ENCODE data around the gene SPATA33. TPM values are rescaled to one million over a fixed set of nuclear protein-coding genes. Genes with fewer than 3 reads are reported as not detected.
"Not testable (repeated sequence)": the region's sequence is repeated elsewhere in the genome, so short reads cannot be mapped to it uniquely, and the experiment has no call there.

SPATA33 gene
- total and polyA plus RNA-seq, 4 donors: 5.4 to 19.1 (median 8.8) TPM

DNA sequence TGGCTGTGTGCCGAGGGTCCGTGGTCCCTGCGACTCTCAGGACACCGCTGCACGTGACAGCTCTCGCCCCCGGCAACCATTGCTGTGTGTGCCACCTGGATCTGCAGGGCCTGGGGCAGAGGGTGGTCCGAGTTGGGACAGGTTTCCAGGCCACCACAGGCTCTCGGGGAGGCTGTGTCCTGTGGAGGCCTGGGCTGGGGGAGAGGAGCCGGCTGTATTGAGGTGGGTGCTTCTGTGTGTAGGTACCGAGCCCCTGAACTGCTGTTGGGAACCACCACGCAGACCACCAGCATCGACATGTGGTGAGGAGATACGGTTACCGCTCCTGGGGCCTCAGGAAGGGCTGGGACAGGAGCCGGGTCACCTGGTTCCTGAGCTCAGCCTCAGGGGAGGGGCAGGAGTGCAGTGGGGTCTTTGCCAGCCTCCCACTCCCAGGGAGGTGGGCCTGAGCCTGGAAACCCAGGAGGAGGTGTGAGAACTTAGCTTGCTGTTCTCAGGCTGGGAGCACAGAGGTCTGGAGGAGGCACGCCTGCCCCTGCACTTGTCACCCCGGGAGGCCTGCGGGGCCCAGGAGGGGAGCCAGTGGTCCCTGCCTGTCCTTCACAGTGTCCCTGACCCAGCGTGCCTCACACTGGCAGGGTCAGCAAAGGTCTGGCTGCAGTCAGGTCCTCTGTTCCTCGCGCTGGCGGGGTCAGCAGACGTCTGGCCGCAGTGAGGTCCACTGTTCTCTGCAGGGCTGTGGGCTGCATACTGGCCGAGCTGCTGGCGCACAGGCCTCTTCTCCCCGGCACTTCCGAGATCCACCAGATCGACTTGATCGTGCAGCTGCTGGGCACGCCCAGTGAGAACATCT is 36.5 kb downstream of the SPATA33 start:
- Histone ChIP-seq H3K9ac (ENCODE audit: insufficient read depth in 1 of 2, low read length in 2 of 2) (no peak overlapping the region), H3K27me3 (ENCODE audit: control insufficient read depth in 3 of 3, insufficient read depth in 3 of 3, low read length in 2 of 3) (no peaks in the 10 kb centered on the region), H3K9me3 (ENCODE audit: control insufficient read depth in 4 of 4, insufficient read depth in 3 of 4, low read length in 3 of 4) (no peaks in the 10 kb centered on the region), H3K36me3 (ENCODE audit: control insufficient read depth in 4 of 4, insufficient read depth in 4 of 4, low read length in 4 of 4) (peaks cover 4 to 67% (median 19%) of the 10 kb centered on the region in 4 donors), H3K27ac (ENCODE audit: low read depth in 1 of 2, low read length in 1 of 2) (no peak overlapping the region), H3K4me3 (no peak overlapping the region), H3K4me1 (ENCODE audit: control insufficient read depth in 5 of 5, insufficient read depth in 5 of 5, low read length in 5 of 5) (no peaks in the 10 kb centered on the region)
- no peak for ATAC-seq (ENCODE audit: insufficient read depth, low FRiP score)
- TF ChIP-seq, protein P1, sequence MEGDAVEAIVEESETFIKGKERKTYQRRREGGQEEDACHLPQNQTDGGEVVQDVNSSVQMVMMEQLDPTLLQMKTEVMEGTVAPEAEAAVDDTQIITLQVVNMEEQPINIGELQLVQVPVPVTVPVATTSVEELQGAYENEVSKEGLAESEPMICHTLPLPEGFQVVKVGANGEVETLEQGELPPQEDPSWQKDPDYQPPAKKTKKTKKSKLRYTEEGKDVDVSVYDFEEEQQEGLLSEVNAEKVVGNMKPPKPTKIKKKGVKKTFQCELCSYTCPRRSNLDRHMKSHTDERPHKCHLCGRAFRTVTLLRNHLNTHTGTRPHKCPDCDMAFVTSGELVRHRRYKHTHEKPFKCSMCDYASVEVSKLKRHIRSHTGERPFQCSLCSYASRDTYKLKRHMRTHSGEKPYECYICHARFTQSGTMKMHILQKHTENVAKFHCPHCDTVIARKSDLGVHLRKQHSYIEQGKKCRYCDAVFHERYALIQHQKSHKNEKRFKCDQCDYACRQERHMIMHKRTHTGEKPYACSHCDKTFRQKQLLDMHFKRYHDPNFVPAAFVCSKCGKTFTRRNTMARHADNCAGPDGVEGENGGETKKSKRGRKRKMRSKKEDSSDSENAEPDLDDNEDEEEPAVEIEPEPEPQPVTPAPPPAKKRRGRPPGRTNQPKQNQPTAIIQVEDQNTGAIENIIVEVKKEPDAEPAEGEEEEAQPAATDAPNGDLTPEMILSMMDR (IDR thresholded peaks at IDR 0.05; ENCODE audit: control extremely low read depth, extremely low read depth): no peak
- 92% methylated on average over 32 of the region's 32 CpGs for WGBS, 2 donors
- no peak for DNase-seq

DNA sequence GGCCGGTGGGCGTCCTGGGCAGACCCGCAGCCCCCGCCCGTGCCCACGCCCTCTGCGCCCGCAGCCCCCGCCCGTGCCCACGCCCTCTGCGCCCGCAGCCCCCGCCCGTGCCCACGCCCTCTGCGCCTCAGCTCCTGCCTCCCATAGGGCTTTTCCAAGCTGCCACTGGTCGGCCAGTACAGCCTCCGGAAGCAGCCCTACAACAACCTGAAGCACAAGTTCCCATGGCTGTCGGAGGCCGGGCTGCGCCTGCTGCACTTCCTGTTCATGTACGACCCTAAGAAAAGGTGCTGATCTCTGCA is 37.1 kb downstream of the SPATA33 start:
- H3K9ac ChIP-seq (ENCODE audit: insufficient read depth in 1 of 2, low read length in 2 of 2); H3K27ac ChIP-seq (ENCODE audit: low read depth in 1 of 2, low read length in 1 of 2); H3K4me1 ChIP-seq (ENCODE audit: control insufficient read depth in 5 of 5, insufficient read depth in 5 of 5, low read length in 5 of 5); ATAC-seq (ENCODE audit: insufficient read depth, low FRiP score); H3K9me3 ChIP-seq (ENCODE audit: control insufficient read depth in 4 of 4, insufficient read depth in 3 of 4, low read length in 3 of 4); H3K27me3 ChIP-seq (ENCODE audit: control insufficient read depth in 3 of 3, insufficient read depth in 3 of 3, low read length in 2 of 3); H3K4me3 ChIP-seq; DNase-seq: not testable (repeated sequence)
- peaks cover 4 to 65% (median 15%) of the 10 kb centered on the region in 4 donors for H3K36me3 ChIP-seq (ENCODE audit: control insufficient read depth in 4 of 4, insufficient read depth in 4 of 4, low read length in 4 of 4)
- WGBS, 2 donors: 93% methylated on average over 18 to 23 of the region's 23 CpGs

DNA sequence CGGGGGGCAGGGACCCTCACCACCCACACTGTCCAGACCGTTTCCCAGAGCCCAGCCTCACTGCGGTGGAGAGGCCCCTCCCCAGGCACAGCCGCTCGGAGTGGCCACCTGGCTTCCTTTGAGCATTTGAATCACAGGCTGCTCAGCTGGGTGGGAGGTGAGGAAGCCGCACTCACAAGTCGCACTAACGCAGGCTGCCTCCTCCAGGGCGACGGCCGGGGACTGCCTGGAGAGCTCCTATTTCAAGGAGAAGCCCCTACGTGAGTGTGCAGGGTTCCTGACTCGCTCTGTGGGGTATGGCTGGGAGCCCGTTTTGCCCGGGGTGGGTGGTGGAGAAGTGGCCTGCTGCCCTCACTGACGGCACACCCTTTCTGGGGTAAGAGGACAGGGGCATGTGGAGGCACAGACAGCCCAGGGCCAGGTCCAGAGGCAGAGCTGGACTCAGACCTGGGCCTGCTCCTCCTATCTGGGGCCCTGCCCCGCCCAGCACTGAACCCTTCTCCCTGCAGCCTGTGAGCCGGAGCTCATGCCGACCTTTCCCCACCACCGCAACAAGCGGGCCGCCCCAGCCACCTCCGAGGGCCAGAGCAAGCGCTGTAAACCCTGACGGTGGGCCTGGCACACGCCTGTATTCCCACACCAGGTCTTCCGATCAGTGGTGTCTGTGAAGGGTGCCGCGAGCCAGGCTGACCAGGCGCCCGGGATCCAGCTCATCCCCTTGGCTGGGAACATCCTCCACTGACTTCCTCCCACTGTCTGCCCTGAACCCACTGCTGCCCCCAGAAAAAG is 37.6 kb downstream of the SPATA33 start:
- no peaks in the 10 kb centered on the region for H3K9me3 ChIP-seq (ENCODE audit: control insufficient read depth in 4 of 4, insufficient read depth in 3 of 4, low read length in 3 of 4)
- TF ChIP-seq, protein P1 (IDR thresholded peaks at IDR 0.05; ENCODE audit: control extremely low read depth, extremely low read depth): no peak
- H3K27ac ChIP-seq (ENCODE audit: low read depth in 1 of 2, low read length in 1 of 2): no peak overlapping the region
- no peak overlapping the region for H3K9ac ChIP-seq (ENCODE audit: insufficient read depth in 1 of 2, low read length in 2 of 2)
- H3K27me3 ChIP-seq (ENCODE audit: control insufficient read depth in 3 of 3, insufficient read depth in 3 of 3, low read length in 2 of 3): no peaks in the 10 kb centered on the region
- no peak for ATAC-seq (ENCODE audit: insufficient read depth, low FRiP score)
- 92 to 93% methylated on average over 31 of the region's 31 CpGs for WGBS, 2 donors
- H3K4me1 ChIP-seq (ENCODE audit: control insufficient read depth in 5 of 5, insufficient read depth in 5 of 5, low read length in 5 of 5): peaks cover 0 to 6% (median 0%) of the 10 kb centered on the region in 5 donors
- DNase-seq: no peak
- H3K4me3 ChIP-seq: no peak overlapping the region
- peaks cover 4 to 63% (median 15%) of the 10 kb centered on the region in 4 donors for H3K36me3 ChIP-seq (ENCODE audit: control insufficient read depth in 4 of 4, insufficient read depth in 4 of 4, low read length in 4 of 4)
